AG04449 (cell line): ENCODE measurements around the gene PLS3.

ENCODE experiments used
- CTCF ChIA-PET: fragments of 350-600 bp; formaldehyde crosslinking; extraction: SDS; loops from one replicate; lab custom pipeline; 2021; ENCODE audit warnings: antibody characterized with exemption; lab: Yijun Ruan, JAX
- POLR2A ChIA-PET: fragments of 400-600, 350-600 bp; formaldehyde crosslinking; extraction: SDS; loops from one replicate; lab custom pipeline; 2020; ENCODE audit warnings: antibody characterized with exemption, inconsistent platforms; lab: Yijun Ruan, JAX
- DNase-seq: peaks from one replicate; pipeline ENCODE4 v3.0.0-alpha.2; 2010; ENCODE audit warnings: low read depth, low spot score
- H3K4me3 ChIP-seq: 2 replicates; pipeline ENCODE4 v1.5.1; 2011; ENCODE audit warnings: low read depth, mild to moderate bottlenecking, control low read depth, low read length
- CTCF ChIP-seq: IDR thresholded peaks from one replicate; pipeline ENCODE4 v1.5.1; 2011; ENCODE audit warnings: mild to moderate bottlenecking, moderate library complexity, low read length, control low read depth, inconsistent platforms; ENCODE audit not compliant: insufficient read depth; ENCODE audit errors: missing control alignments

PLS3 gene

DNA sequence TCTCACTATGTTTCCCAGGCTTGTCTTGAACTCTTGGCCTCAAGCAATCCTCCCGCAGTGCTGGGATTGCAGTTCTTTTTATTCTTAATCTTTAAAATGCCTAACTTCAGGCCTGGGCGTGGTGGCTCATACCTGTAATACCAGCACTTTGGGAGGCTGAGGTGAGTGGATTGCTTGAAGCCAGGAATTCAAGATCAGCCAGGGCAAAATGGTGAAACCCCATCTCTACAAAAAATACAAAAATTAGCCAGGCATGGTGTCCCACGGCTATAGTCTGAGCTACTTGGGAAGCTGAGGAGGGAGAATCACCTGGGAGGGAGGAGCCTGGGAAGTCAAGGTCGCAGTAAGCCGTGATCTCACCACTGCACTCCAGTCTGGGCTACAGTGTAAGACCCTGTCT is 45.9 kb downstream of the PLS3 start:
- no peak overlapping the region for H3K4me3 ChIP-seq
- ChIA-PET POLR2A (interaction anchor here (1.2 kb wide), 1 partner anchor 9 kb away, joined by 4 read pairs; no protein-coding TSS in a partner anchor), CTCF (no interaction called here)
- DNase-seq: no peak
- no peak for TF ChIP-seq CTCF

GRCh38 chrX:115609621-115610020 is 48.6 kb downstream of the PLS3 start:
- H3K4me3 ChIP-seq: no peak overlapping the region
- DNase-seq: no peak
- ChIA-PET POLR2A (no interaction called here), CTCF (interaction anchor here (1.4 to 2.4 kb wide), 2 partner anchors 18 to 278 kb away, joined by 3 to 7 read pairs; no protein-coding TSS in a partner anchor)
- TF ChIP-seq CTCF: no peak

- no peak overlapping the region for H3K4me3 ChIP-seq
- POLR2A ChIA-PET: no interaction called here
- no peak for TF ChIP-seq CTCF
- CTCF ChIA-PET: interaction anchor here (0.7 to 1.0 kb wide), 3 partner anchors 26 to 342 kb away, joined by 3 read pairs; no protein-coding TSS in a partner anchor
- no peak for DNase-seq
Measured at GRCh38 chrX:115616943-115617563, 56.1 kb downstream of the PLS3 start.

DNA sequence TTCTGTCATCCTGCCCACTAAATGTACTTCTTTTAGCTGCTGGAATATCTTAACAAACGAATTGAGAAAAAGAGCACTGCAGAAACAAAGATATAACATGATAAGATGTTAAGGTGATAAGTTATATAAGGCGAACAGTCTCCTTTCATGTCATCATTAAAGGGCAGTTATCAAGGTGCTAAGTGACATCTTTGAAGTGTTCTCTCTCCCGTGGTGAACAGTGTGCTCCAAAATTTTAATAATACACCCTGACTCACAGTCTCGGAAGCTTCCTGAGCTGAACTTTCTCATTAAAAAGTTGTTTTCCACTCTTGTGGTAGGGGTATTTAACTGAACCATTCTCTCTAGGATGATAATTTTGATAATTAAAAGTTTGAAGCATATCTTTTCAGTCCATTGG is 61.6 kb downstream of the PLS3 start:
- TF ChIP-seq CTCF: no peak
- CTCF ChIA-PET: interaction anchor here (1.1 kb wide), 1 partner anchor 278 kb away, joined by 3 read pairs; no protein-coding TSS in a partner anchor
- POLR2A ChIA-PET: no interaction called here
- H3K4me3 ChIP-seq: no peak overlapping the region
- DNase-seq: no peak

GRCh38 chrX:115624916-115625315 is 63.9 kb downstream of the PLS3 start:
- ChIA-PET CTCF (interaction anchor here (1.6 kb wide), 1 partner anchor 18 kb away, joined by 5 read pairs; no protein-coding TSS in a partner anchor), POLR2A (no interaction called here)
- TF ChIP-seq CTCF: no peak
- no peak for DNase-seq
- no peak overlapping the region for H3K4me3 ChIP-seq

- no peak overlapping the region for H3K4me3 ChIP-seq
- ChIA-PET CTCF (interaction anchor here (1.6 kb wide), 1 partner anchor 17 kb away, joined by 5 read pairs; no protein-coding TSS in a partner anchor), POLR2A (no interaction called here)
- DNase-seq: no peak
- TF ChIP-seq CTCF: no peak
Measured at GRCh38 chrX:115625572-115626301, 64.8 kb downstream of the PLS3 start.
